ENCODE results near the gene PVALB.

DNA sequence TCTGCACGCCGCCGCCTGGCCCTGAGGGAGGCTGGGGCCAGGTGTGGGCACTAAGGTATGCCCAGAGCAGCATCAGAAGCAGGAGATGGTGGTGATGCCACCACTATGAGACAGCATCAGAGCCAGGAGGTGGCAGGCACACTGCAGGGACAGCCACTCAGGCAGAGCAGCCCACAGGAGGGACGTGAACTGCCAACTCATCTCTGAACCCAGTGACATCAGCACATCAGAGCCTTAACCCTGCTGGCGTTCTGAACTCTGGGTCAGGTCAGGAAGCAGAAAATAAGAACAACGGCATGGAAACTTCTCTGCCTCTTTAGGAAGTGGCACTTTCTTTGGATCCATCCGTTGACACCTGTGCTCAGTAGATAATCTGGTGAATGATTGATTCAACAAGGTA is 26.2 kb downstream of the PVALB start:
- TF ChIP-seq, protein P1, sequence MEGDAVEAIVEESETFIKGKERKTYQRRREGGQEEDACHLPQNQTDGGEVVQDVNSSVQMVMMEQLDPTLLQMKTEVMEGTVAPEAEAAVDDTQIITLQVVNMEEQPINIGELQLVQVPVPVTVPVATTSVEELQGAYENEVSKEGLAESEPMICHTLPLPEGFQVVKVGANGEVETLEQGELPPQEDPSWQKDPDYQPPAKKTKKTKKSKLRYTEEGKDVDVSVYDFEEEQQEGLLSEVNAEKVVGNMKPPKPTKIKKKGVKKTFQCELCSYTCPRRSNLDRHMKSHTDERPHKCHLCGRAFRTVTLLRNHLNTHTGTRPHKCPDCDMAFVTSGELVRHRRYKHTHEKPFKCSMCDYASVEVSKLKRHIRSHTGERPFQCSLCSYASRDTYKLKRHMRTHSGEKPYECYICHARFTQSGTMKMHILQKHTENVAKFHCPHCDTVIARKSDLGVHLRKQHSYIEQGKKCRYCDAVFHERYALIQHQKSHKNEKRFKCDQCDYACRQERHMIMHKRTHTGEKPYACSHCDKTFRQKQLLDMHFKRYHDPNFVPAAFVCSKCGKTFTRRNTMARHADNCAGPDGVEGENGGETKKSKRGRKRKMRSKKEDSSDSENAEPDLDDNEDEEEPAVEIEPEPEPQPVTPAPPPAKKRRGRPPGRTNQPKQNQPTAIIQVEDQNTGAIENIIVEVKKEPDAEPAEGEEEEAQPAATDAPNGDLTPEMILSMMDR (IDR thresholded peaks at IDR 0.05): no peak
- TF ChIP-seq POLR2A (IDR thresholded peaks at IDR 0.05): no peak

All from testis (tissue), 2 donors.